NCI-H2196 treated with DMSO at 0.1 percent for 48 hours (cell line): ENCODE measurements around the gene FAM210A.

Experiments used
- DNase-seq: peaks from one replicate; lab custom pipeline; 2025; ENCODE audit not compliant: unreplicated experiment; lab: John Stamatoyannopoulos, UW

FAM210A gene

GRCh38 chr18:13647761-13648160 is 78.6 kb downstream of the FAM210A start:
- DNase-seq = no peak

- DNase-seq = no peak
These were observed 79.7 kb downstream of the FAM210A start for GRCh38 chr18:13646633-13647032.

- no peak for DNase-seq
These were observed 81.3 kb downstream of the FAM210A start for GRCh38 chr18:13645093-13645492.

- no peak for DNase-seq
These were observed 83.1 kb downstream of the FAM210A start for GRCh38 chr18:13643261-13643751.

- no peak for DNase-seq
These were observed 83.9 kb downstream of the FAM210A start for GRCh38 chr18:13642440-13642827.

GRCh38 chr18:13641551-13642439 is 84.6 kb downstream of the FAM210A start:
- DNase-seq = no peak

- no peak for DNase-seq
These were observed 86.0 kb downstream of the FAM210A start for GRCh38 chr18:13640266-13640860.

GRCh38 chr18:13638719-13639595 is 87.4 kb downstream of the FAM210A start:
- no peak for DNase-seq

- DNase-seq = no peak
These were observed 91.3 kb downstream of the FAM210A start for GRCh38 chr18:13635046-13635445.

GRCh38 chr18:13633700-13634099 is 92.7 kb downstream of the FAM210A start:
- DNase-seq = no peak

GRCh38 chr18:13630716-13631268 is 95.6 kb downstream of the FAM210A start:
- no peak for DNase-seq

- peak; percentile 59 for DNase-seq
These were observed 96.3 kb downstream of the FAM210A start for GRCh38 chr18:13629841-13630715.

- DNase-seq = no peak
These were observed 98.1 kb downstream of the FAM210A start for GRCh38 chr18:13628211-13628610.

- no peak for DNase-seq
These were observed 98.7 kb downstream of the FAM210A start for GRCh38 chr18:13627639-13628038.

- DNase-seq = no peak
These were observed 99.8 kb downstream of the FAM210A start for GRCh38 chr18:13626544-13626908.

- no peak for DNase-seq
These were observed 100.4 kb downstream of the FAM210A start for GRCh38 chr18:13625843-13626543.

- no peak for DNase-seq
These were observed 101.0 kb downstream of the FAM210A start for GRCh38 chr18:13625355-13625754.

- DNase-seq = no peak
These were observed 101.7 kb downstream of the FAM210A start for GRCh38 chr18:13624563-13625237.

- DNase-seq = no peak
These were observed 102.5 kb downstream of the FAM210A start for GRCh38 chr18:13623871-13624270.
